Upper lobe of right lung (tissue), 1 donor: ENCODE measurements around the gene RITA1. TPM values are rescaled to one million over a fixed set of nuclear protein-coding genes. Genes with fewer than 3 reads are reported as not detected.
"Not testable (repeated sequence)": the region's sequence is repeated elsewhere in the genome, so short reads cannot be mapped to it uniquely, and the experiment has no call there.

Experiments used
- ATAC-seq: fragments of 200-7000 bp; cut with Tn5 transposase; one replicate; pipeline ENCODE4 v1.9.1; 2020; ENCODE audit warnings: mild to moderate bottlenecking, moderate library complexity
- DNase-seq: peaks from one replicate; pipeline ENCODE4 v3.0.0-alpha.2; 2020
- H3K27ac ChIP-seq: fragments of 200-600 bp; one replicate; pipeline ENCODE4 v1.8.0; 2022
- H3K27me3 ChIP-seq: fragments of 200-600 bp; one replicate; pipeline ENCODE4 v1.8.0; 2022; ENCODE audit warnings: mild to moderate bottlenecking
- H3K36me3 ChIP-seq: fragments of 200-600 bp; one replicate; pipeline ENCODE4 v1.8.0; 2022
- H3K4me1 ChIP-seq: fragments of 200-600 bp; one replicate; pipeline ENCODE4 v1.8.0; 2022
- H3K4me3 ChIP-seq: fragments of 200-600 bp; one replicate; pipeline ENCODE4 v1.8.0; 2022; ENCODE audit warnings: mild to moderate bottlenecking
- H3K9me3 ChIP-seq: fragments of 200-600 bp; one replicate; pipeline ENCODE4 v1.8.0; 2022
- CTCF ChIP-seq: fragments of 200-600 bp; IDR thresholded peaks from one replicate; pipeline ENCODE4 v1.8.0; 2022; ENCODE audit warnings: antibody characterized with exemption
- intact Hi-C: fragments of 100-400 bp; cut with DNase I; formaldehyde crosslinking; loops from one replicate; pipeline ENCODE4 v1.11.0; 2022
- total RNA-seq: library from RNA; stranded (reverse); fragmentation: NEBNext Ultra II Directional; extraction: Animal tissue kit (Norgen Biotek cat#: 25700); gene quantifications from one replicate; pipeline ENCODE4 v1.2.1, GENCODE V29; 2021
- donor health status: DM: no; HTN: yes; CAD: no; lungs with severe emphysema.

RITA1 gene
- total RNA-seq, 1 donor from 2014 or later: 16.4 TPM

DNA sequence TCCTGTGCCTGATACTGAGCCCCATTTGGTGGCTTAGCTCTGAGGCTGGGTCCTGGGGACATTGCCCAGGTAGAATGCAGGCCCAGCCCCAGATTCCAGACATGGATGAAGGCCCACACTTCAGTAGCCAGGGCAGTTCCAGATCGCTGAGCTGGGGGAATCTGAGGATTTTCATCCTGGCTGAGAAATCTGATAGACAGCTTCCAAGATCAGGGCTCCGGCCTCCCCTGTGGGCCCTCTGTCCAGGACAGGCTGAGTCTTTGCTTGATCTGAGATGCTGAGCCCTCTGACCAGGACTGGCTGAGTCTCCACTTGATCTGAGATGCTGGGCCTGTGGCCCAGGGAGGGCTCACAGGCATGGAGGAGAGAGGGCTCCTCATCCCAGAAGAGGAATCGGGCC is 46.7 kb upstream of the RITA1 start:
- Histone ChIP-seq H3K27me3 (peaks cover 21% of the 10 kb centered on the region), H3K9me3 (no peaks in the 10 kb centered on the region), H3K27ac (no peak overlapping the region), H3K4me1 (no peaks in the 10 kb centered on the region), H3K4me3 (no peak overlapping the region), H3K36me3 (no peaks in the 10 kb centered on the region)
- intact Hi-C loops: no loop called here
- no peak for TF ChIP-seq CTCF
- no peak for DNase-seq
- ATAC-seq: no peak

GRCh38 chr12:113140706-113141105 is 44.8 kb upstream of the RITA1 start:
- H3K4me1 ChIP-seq: no peaks in the 10 kb centered on the region
- no peak for TF ChIP-seq CTCF
- H3K27ac ChIP-seq: no peak overlapping the region
- intact Hi-C loops: no loop called here
- no peak overlapping the region for H3K4me3 ChIP-seq
- H3K36me3 ChIP-seq: no peaks in the 10 kb centered on the region
- H3K27me3 ChIP-seq: peaks cover 7% of the 10 kb centered on the region
- ATAC-seq (no peak), DNase-seq (no peak)
- H3K9me3 ChIP-seq: no peaks in the 10 kb centered on the region

- intact Hi-C loops, ATAC-seq, H3K9me3 ChIP-seq, H3K27me3 ChIP-seq, DNase-seq, H3K4me1 ChIP-seq, H3K36me3 ChIP-seq, H3K27ac ChIP-seq, H3K4me3 ChIP-seq: not testable (repeated sequence)
These were observed 43.8 kb upstream of the RITA1 start for GRCh38 chr12:113141716-113142115.

GRCh38 chr12:113142173-113142885 is 43.2 kb upstream of the RITA1 start:
- no peaks in the 10 kb centered on the region for H3K9me3 ChIP-seq
- H3K27ac ChIP-seq: peak overlapping the region; percentile 25
- ATAC-seq (peak; percentile 73), DNase-seq (no peak)
- no peaks in the 10 kb centered on the region for H3K27me3 ChIP-seq
- intact Hi-C loops: no loop called here
- H3K4me1 ChIP-seq: no peaks in the 10 kb centered on the region
- no peak overlapping the region for H3K4me3 ChIP-seq
- no peaks in the 10 kb centered on the region for H3K36me3 ChIP-seq
- TF ChIP-seq CTCF: no peak

DNA sequence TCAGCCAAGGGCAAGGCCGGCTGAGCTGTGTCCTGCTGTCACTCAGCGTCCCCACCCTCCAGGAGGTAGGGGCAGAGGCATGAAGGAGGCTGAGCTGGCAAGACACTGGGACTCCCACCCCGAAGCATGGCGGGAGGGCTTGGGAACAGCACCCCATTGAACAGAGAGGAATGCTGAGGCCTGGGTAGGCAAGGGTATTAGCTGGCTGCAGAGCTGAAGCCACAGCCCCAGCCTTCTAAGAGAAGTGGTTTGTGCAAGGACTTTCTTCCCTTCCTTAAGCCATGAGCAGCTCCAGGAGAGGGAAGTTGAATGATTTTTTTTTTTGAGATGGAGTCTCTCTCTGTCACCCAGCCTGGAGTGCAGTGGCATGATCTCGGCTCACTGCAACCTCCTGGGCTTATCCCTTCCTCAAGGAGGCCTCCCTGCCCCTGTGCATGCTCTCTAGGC is 42.6 kb upstream of the RITA1 start:
- Histone ChIP-seq H3K27me3 (no peaks in the 10 kb centered on the region), H3K27ac (peak overlapping the region; percentile 25), H3K36me3 (no peaks in the 10 kb centered on the region), H3K9me3 (no peaks in the 10 kb centered on the region), H3K4me1 (no peaks in the 10 kb centered on the region), H3K4me3 (no peak overlapping the region)
- DNase-seq (no peak), ATAC-seq (peak; percentile 74)
- no peak for TF ChIP-seq CTCF
- intact Hi-C loops: no loop called here

DNA sequence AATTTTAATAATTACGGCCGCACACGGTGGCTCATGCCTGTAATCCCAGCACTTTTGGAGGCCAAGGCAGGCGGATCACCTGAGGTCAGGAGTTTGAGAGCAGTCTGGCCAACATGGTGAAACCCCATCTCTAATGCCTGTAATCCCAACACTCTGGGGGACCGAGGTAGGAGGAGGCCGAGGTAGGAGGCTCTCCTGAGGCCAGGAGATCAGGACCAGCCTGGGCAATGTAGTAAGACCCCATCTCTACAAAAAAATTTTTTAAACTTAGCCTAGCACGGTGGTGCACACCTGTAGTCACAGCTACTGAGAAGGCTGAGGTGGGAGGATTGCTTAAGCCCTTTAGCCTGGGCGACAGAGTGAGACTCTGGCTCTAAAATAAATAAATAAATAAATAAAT is 41.6 kb upstream of the RITA1 start:
- DNase-seq (no peak), ATAC-seq (no peak)
- no peaks in the 10 kb centered on the region for H3K27me3 ChIP-seq
- no peak overlapping the region for H3K4me3 ChIP-seq
- H3K4me1 ChIP-seq: no peaks in the 10 kb centered on the region
- no peaks in the 10 kb centered on the region for H3K36me3 ChIP-seq
- intact Hi-C loops: no loop called here
- H3K27ac ChIP-seq: no peak overlapping the region
- H3K9me3 ChIP-seq: no peaks in the 10 kb centered on the region
- no peak for TF ChIP-seq CTCF
